Astrocyte of the cerebellum (primary cell): Measurements from ENCODE around the gene GINS1.
"Not testable (repeated sequence)": the region's sequence is repeated elsewhere in the genome, so short reads cannot be mapped to it uniquely, and the experiment has no call there.

Experiments used
- DNase-seq: peaks from one replicate; pipeline ENCODE4 v3.0.0-alpha.2; 2011; ENCODE audit warnings: low read depth
- H3K4me3 ChIP-seq: 2 replicates; pipeline ENCODE4 v1.5.1; 2011; ENCODE audit warnings: mild to moderate bottlenecking, low read depth, low read length, moderate library complexity
- in situ Hi-C: cut with HindIII; loops from 2 replicates; pipeline ENCODE4 v1.10.0; 2017; ENCODE audit warnings: low sequenced_read_pairs
- TF ChIP-seq, protein P1 (sequence below): IDR thresholded peaks from 2 replicates; pipeline ENCODE4 v1.5.1; 2012; ENCODE audit warnings: low read length, low read depth, moderate library complexity, mild to moderate bottlenecking; ENCODE audit errors: missing control alignments

The GINS1 gene

DNA sequence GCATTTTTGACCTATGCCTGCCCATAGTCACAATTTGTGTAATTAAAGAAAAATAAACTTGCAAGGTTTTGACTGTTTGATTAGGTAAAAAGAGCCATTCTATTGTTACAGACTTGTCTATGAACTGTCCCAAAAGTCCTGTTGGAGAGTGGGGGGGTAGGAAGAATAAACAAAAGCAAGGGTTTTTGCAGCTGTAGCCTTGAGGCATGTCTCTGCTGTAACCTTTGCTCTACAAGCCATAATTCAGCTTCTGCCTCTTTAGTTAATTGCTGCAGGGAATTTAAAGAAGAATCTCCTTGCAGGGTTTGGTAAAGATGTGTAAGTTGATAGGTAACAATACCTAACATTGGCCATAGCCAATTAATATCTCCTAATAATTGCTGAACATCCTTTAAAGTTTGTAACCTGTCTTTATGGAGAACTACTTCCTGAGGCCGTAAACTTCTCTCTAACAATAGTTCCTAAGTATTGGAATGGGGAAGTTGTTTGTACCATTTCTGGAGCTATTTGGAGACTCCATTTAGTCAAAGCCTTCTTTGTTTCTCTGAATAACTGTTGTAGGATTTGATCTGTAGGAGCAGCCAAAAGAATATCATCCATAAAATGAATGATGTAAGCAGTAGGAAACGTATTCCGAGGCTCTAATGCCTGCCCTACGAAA is 9.0 kb upstream of the GINS1 start:
- no peak overlapping the region for H3K4me3 ChIP-seq
- DNase-seq, result no peak
- in situ Hi-C loops, result loop anchor here (10.0 kb wide), 1 partner anchor 394 kb away; no protein-coding TSS in a partner anchor
- TF ChIP-seq, protein P1, sequence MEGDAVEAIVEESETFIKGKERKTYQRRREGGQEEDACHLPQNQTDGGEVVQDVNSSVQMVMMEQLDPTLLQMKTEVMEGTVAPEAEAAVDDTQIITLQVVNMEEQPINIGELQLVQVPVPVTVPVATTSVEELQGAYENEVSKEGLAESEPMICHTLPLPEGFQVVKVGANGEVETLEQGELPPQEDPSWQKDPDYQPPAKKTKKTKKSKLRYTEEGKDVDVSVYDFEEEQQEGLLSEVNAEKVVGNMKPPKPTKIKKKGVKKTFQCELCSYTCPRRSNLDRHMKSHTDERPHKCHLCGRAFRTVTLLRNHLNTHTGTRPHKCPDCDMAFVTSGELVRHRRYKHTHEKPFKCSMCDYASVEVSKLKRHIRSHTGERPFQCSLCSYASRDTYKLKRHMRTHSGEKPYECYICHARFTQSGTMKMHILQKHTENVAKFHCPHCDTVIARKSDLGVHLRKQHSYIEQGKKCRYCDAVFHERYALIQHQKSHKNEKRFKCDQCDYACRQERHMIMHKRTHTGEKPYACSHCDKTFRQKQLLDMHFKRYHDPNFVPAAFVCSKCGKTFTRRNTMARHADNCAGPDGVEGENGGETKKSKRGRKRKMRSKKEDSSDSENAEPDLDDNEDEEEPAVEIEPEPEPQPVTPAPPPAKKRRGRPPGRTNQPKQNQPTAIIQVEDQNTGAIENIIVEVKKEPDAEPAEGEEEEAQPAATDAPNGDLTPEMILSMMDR, result no peak

DNA sequence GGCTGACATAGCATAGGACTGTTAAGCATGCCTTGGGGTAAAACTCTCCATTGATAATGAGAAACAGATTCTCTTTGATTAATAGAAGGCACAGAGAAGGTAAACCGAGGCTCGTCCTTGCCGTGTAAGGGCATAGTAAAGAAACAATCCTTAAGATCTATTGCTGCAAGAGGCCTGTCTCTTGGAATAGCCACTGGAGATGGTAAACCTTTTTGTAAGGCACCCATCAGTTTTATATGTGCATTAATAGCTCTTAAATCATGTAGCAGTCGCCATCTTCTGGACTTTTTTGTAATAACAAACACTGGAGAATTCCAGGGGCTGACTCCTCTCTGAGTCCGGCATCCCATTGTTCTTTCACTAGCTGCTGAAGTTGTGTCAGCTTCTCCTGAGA is 8.4 kb upstream of the GINS1 start:
- in situ Hi-C loops, result loop anchor here (10.0 kb wide), 1 partner anchor 394 kb away; no protein-coding TSS in a partner anchor
- TF ChIP-seq, protein P1, result peak; percentile 58
- H3K4me3 ChIP-seq, result no peak overlapping the region
- peak; percentile 66 for DNase-seq

DNA sequence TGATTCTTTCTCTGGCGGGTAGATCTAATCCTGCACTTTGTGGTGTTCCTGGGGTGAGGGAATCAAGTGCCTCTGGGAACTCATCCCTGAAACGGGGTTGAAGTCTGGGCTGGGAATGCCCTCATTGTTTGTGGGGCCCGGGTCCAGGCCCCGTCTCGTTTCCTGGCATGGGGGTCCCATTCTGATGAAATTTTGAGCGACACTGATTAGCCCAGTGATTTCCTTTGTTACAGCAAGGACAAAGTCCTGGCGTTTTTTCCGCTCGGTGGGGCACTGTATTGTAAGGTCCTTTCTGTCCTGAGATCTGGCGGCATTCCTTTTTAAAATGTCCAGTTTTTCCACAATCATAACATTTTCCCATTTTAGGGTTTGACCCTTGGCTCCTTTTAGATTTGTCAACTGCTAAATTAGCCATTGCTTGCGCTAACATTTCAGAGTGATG is 7.2 kb upstream of the GINS1 start:
- H3K4me3 ChIP-seq, in situ Hi-C loops, DNase-seq: not testable (repeated sequence)

DNA sequence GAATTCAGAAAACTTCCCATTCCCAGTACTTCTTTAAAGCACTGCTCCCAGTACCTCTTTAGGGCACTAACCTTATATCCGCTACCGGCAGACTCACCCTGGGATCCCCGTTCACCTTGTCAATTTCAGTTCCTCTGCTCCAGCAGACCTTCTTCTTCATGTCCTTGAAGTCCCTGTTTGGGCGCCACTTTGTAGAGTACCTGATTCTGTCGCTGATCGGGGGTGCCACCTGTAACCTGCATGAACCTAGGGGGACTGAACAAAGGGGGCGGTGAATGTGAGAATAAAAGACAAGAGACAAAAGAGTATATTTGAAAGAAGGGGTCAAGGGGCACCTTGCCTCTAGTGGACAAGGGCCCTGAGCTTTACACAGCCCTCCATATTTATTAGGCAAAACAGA is 4.9 kb upstream of the GINS1 start:
- in situ Hi-C loops, result no loop called here
- TF ChIP-seq, protein P1, result no peak
- H3K4me3 ChIP-seq, result no peak overlapping the region
- no peak for DNase-seq

DNA sequence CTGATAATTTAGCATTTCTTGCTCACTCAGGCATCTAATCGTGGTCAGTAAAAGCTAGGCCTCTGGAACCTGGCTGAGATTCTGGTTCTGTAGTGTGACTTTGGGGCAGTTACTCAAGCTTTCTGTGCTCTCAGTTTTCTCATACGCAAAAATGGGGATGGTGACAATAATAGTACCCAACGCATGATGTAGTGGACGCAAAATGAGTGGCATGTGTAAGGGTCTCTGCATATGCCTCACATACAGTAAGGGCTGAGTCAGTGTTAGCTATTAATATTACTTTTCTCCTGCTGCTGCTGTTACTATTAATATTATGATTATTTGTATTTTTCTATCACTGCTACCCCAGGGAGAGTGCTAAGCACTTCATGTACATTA is 686 bp downstream of the GINS1 start:
- in situ Hi-C loops, result no loop called here
- TF ChIP-seq, protein P1, result no peak
- peak overlapping the region; percentile 84 for H3K4me3 ChIP-seq
- no peak for DNase-seq

DNA sequence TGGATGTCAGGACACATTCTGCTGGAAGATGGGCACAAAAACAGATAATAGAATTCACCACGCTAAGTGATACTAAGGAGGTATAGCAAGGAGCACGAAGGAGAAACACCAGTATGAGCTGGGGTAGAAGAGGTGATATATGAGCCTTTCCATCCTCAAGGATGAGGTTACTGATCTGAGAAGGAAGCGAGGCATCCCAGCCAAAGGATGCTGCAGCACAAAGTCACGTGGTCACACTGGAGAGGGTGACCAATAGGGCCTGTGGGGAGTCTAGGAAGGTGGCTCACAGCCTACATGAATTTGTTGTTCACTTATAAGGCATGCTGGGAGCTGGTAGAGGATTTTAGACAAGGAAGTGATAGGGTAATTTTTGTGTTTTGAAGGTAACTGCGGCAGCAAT is 1.4 kb downstream of the GINS1 start:
- in situ Hi-C loops, result no loop called here
- DNase-seq, result no peak
- TF ChIP-seq, protein P1, result no peak
- H3K4me3 ChIP-seq, result no peak overlapping the region

DNA sequence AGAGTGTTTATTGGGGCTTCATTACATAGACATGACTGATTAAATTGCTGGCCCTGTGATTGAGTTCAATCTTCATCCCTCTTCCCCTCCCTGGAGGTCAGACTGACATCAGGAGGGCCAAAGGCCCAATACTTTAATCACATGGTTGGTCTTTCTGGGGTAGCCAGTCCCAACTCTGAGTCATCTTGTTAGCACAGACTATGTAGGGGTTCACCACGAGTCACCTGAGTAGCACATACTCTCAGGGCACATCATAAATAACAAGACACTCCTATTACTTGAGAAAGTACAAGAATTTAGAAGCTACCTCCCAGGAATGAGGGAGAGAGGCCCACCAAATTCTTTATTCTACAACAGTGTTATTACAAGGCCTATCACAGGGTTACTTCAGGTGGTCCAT is 11.3 kb downstream of the GINS1 start:
- TF ChIP-seq, protein P1, result no peak
- no peak for DNase-seq
- in situ Hi-C loops, result no loop called here
- no peak overlapping the region for H3K4me3 ChIP-seq
